GM23338 (cell line): ENCODE results near the gene CCDC149. TPM values are rescaled to one million over a fixed set of nuclear protein-coding genes. Genes with fewer than 3 reads are reported as not detected.

Source experiments
- ATAC-seq: fragments of 200-7000 bp; cut with Tn5 transposase; 3 replicates; pipeline ENCODE4 v1.9.1; 2020
- DNase-seq: peaks from one replicate; pipeline ENCODE4 v3.0.0-alpha.2; 2015; ENCODE audit warnings: low spot score
- H2AFZ ChIP-seq: fragments of 200-600 bp; sonication (generic); 2 replicates; pipeline ENCODE4 v1.8.0; 2016; ENCODE audit warnings: antibody characterized with exemption, mild to moderate bottlenecking, moderate library complexity
- H3F3A ChIP-seq: fragments of 200-600 bp; sonication (generic); replicated peaks from 2 replicates; pipeline ENCODE4 v1.8.0; 2017; ENCODE audit warnings: antibody characterized with exemption, mixed run types, low read depth
- H3K27ac ChIP-seq: fragments of 200-600 bp; sonication (generic); 2 replicates; pipeline ENCODE4 v1.6.1; 2016; ENCODE audit warnings: low read depth
- H3K27me3 ChIP-seq: fragments of 200-600 bp; sonication (generic); 2 replicates; pipeline ENCODE4 v1.8.0; 2016; ENCODE audit warnings: mild to moderate bottlenecking, mixed run types, moderate library complexity; ENCODE audit not compliant: insufficient read depth
- H3K36me3 ChIP-seq: fragments of 200-600 bp; sonication (generic); 2 replicates; pipeline ENCODE4 v1.8.0; 2016; ENCODE audit warnings: mild to moderate bottlenecking; ENCODE audit not compliant: insufficient read depth
- H3K4me1 ChIP-seq: fragments of 200-600 bp; sonication (generic); 2 replicates; pipeline ENCODE4 v1.8.0; 2016; ENCODE audit warnings: mild to moderate bottlenecking, moderate library complexity; ENCODE audit not compliant: insufficient read depth
- H3K4me2 ChIP-seq: fragments of 200-600 bp; sonication (generic); 2 replicates; pipeline ENCODE4 v1.7.1; 2017; ENCODE audit warnings: mixed run types
- H3K4me3 ChIP-seq: fragments of 200-600 bp; sonication (generic); 2 replicates; pipeline ENCODE4 v1.6.1; 2016; ENCODE audit warnings: mixed run types
- H3K79me2 ChIP-seq: fragments of 200-600 bp; sonication (generic); replicated peaks from 2 replicates; pipeline ENCODE4 v1.8.0; 2017; ENCODE audit warnings: mild to moderate bottlenecking; ENCODE audit not compliant: insufficient read depth
- H3K9me2 ChIP-seq: fragments of 200-600 bp; sonication (generic); 2 replicates; pipeline ENCODE4 v1.8.0; 2017; ENCODE audit not compliant: insufficient read depth
- H4K20me1 ChIP-seq: fragments of 200-600 bp; sonication (generic); replicated peaks from 2 replicates; pipeline ENCODE4 v1.8.0; 2017; ENCODE audit warnings: mild to moderate bottlenecking; ENCODE audit not compliant: insufficient read depth
- H3K27ac Mint-ChIP-seq: 2 replicates; pipeline ENCODE4 v1.8.0; 2020; ENCODE audit warnings: inconsistent platforms, mild to moderate bottlenecking, moderate library complexity, mixed read lengths
- H3K27me3 Mint-ChIP-seq: 3 replicates; pipeline ENCODE4 v1.8.0; 2022; ENCODE audit warnings: low read depth, mild to moderate bottlenecking, moderate library complexity, mixed read lengths, inconsistent platforms; ENCODE audit not compliant: insufficient read depth, poor library complexity
- H3K36me3 Mint-ChIP-seq: 3 replicates; pipeline ENCODE4 v1.8.0; 2021; ENCODE audit warnings: low read depth, mild to moderate bottlenecking, inconsistent platforms, moderate library complexity, mixed read lengths
- H3K4me1 Mint-ChIP-seq: 3 replicates; pipeline ENCODE4 v1.8.0; 2020; ENCODE audit warnings: mild to moderate bottlenecking, inconsistent platforms, mixed read lengths
- H3K4me3 Mint-ChIP-seq: 3 replicates; pipeline ENCODE4 v1.8.0; 2021; ENCODE audit warnings: moderate library complexity, mild to moderate bottlenecking, inconsistent platforms, mixed read lengths
- H3K9me3 Mint-ChIP-seq: 3 replicates; pipeline ENCODE4 v1.8.0; 2020; ENCODE audit warnings: moderate library complexity, mild to moderate bottlenecking, inconsistent platforms, mixed read lengths
- CREB1 ChIP-seq: fragments of 250-450 bp; sonication (Bioruptor Pico); IDR thresholded peaks from 2 replicates; pipeline ENCODE4 v1.5.0; 2020; ENCODE audit warnings: low read depth, mild to moderate bottlenecking, moderate library complexity
- EZH2 ChIP-seq: fragments of 200-600 bp; sonication (generic); IDR thresholded peaks from one replicate; pipeline ENCODE4 v1.8.0; 2017; ENCODE audit warnings: antibody characterized with exemption, mild to moderate bottlenecking, low read depth; ENCODE audit not compliant: unreplicated experiment
- JUNB ChIP-seq: IDR thresholded peaks from one replicate; pipeline ENCODE4 v1.6.1; 2016; ENCODE audit warnings: antibody characterized with exemption; ENCODE audit not compliant: unreplicated experiment
- STAT1 ChIP-seq: IDR thresholded peaks from one replicate; pipeline ENCODE4 v1.6.1; 2016; ENCODE audit warnings: antibody characterized with exemption; ENCODE audit not compliant: unreplicated experiment
- ZNF331 ChIP-seq: fragments of 250-450 bp; sonication (Bioruptor Pico); IDR thresholded peaks from 2 replicates; pipeline ENCODE4 v1.5.0; 2020; ENCODE audit warnings: low read depth, mild to moderate bottlenecking, moderate library complexity
- polyA plus RNA-seq: library from polyadenylated mRNA; unstranded; fragments of >200 nt; fragmentation: Nextera tagmentation; extraction: Ambion mirVana; gene quantifications from 2 replicates; pipeline ENCODE4 v1.2.1, GENCODE V29; 2016
- total RNA-seq: library from RNA; depleted of rRNA; stranded (reverse); fragments of >200 nt; shearing (Covaris generic); gene quantifications from 2 replicates; pipeline ENCODE4 v1.2.3, GENCODE V29; 2014
- TF ChIP-seq, protein P1 (sequence below): IDR thresholded peaks from one replicate; pipeline ENCODE4 v1.6.1; 2018; ENCODE audit warnings: antibody characterized with exemption; ENCODE audit not compliant: unreplicated experiment
- TF ChIP-seq, protein P2 (sequence below): IDR thresholded peaks from 2 replicates; pipeline ENCODE4 v1.6.1; 2016; ENCODE audit warnings: antibody characterized with exemption

CCDC149 gene
- total and polyA plus RNA-seq, 2 experiments from 2014 or later = 2.6 to 6.4 TPM

DNA sequence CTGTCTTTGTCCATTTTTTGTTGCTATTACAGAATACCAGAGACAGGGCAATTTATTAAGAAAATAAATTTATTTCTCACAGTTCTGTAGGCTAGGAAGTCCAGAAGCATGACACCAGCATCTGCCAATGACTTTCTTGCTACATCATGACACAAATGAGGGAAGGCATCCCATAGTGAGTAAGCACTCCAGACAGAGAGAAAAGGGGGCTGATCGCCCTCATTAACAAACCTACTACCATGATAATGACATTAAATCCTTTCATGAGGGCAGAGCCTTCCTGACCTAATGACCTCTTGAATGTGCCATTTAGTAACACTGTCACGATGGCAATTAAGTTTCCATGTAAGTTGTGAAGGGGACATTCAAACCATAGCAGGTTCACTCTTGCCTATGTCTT, 20.1 kb downstream of the CCDC149 start:
- H3K36me3 ChIP-seq = no peaks in the 10 kb centered on the region
- no peak overlapping the region for H3K27ac Mint-ChIP-seq
- H3K4me1 Mint-ChIP-seq = peaks cover 14% of the 10 kb centered on the region; the same call in 2 of the 3 replicates
- no peaks in the 10 kb centered on the region for H3K9me2 ChIP-seq
- no peak overlapping the region for H3K27ac ChIP-seq
- no peaks in the 10 kb centered on the region for H4K20me1 ChIP-seq
- H3F3A ChIP-seq = no peaks in the 10 kb centered on the region
- H3K79me2 ChIP-seq = no peaks in the 10 kb centered on the region
- no peaks in the 10 kb centered on the region for H3K27me3 ChIP-seq
- no peak overlapping the region; the same call in 1 of the 2 replicates for H3K4me2 ChIP-seq
- no peaks in the 10 kb centered on the region for H3K9me3 Mint-ChIP-seq
- peaks cover 4% of the 10 kb centered on the region for H3K27me3 Mint-ChIP-seq
- peaks cover 8% of the 10 kb centered on the region; the same call in 1 of the 2 replicates for H3K4me1 ChIP-seq
- no peak overlapping the region for H3K4me3 Mint-ChIP-seq
- peak; percentile 48; the same call in 2 of the 3 replicates for ATAC-seq
- H2AFZ ChIP-seq = no peak overlapping the region
- no peak for TF ChIP-seq ZNF331 (CRISPR knock-in tag)
- no peak overlapping the region for H3K4me3 ChIP-seq
- H3K36me3 Mint-ChIP-seq = no peaks in the 10 kb centered on the region
- peak; percentile 23 for DNase-seq

DNA sequence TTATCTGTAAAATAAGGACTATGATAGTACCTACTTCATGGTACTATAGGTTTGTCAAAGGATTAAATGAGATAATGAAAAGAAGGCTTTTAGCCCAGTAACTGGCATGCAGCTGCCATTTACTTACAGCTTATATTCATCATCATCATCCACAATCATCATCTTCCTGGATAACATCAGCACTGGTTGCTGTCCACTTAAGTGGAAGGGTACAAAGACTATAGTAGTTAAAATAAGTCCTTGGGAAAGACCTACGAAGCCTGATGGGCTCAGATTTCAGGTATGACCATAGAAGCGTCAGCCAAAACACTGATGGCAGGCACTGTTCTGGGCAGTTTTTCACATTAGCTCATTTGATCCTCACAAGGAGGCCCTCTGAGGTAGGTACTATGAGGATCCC, 20.6 kb downstream of the CCDC149 start:
- TF ChIP-seq, protein P1, sequence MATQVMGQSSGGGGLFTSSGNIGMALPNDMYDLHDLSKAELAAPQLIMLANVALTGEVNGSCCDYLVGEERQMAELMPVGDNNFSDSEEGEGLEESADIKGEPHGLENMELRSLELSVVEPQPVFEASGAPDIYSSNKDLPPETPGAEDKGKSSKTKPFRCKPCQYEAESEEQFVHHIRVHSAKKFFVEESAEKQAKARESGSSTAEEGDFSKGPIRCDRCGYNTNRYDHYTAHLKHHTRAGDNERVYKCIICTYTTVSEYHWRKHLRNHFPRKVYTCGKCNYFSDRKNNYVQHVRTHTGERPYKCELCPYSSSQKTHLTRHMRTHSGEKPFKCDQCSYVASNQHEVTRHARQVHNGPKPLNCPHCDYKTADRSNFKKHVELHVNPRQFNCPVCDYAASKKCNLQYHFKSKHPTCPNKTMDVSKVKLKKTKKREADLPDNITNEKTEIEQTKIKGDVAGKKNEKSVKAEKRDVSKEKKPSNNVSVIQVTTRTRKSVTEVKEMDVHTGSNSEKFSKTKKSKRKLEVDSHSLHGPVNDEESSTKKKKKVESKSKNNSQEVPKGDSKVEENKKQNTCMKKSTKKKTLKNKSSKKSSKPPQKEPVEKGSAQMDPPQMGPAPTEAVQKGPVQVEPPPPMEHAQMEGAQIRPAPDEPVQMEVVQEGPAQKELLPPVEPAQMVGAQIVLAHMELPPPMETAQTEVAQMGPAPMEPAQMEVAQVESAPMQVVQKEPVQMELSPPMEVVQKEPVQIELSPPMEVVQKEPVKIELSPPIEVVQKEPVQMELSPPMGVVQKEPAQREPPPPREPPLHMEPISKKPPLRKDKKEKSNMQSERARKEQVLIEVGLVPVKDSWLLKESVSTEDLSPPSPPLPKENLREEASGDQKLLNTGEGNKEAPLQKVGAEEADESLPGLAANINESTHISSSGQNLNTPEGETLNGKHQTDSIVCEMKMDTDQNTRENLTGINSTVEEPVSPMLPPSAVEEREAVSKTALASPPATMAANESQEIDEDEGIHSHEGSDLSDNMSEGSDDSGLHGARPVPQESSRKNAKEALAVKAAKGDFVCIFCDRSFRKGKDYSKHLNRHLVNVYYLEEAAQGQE = peak; percentile 39
- TF ChIP-seq EZH2 = no peak
- Histone ChIP-seq H3K79me2 (no peaks in the 10 kb centered on the region), H3K4me3 (no peak overlapping the region), H3K27ac (no peak overlapping the region), H3K4me2 (no peak overlapping the region), H4K20me1 (no peaks in the 10 kb centered on the region), H3F3A (no peaks in the 10 kb centered on the region), H2AFZ (no peak overlapping the region), H3K4me1 (peaks cover 8% of the 10 kb centered on the region; the same call in 1 of the 2 replicates), H3K36me3 (no peaks in the 10 kb centered on the region), H3K27me3 (no peaks in the 10 kb centered on the region), H3K9me2 (no peaks in the 10 kb centered on the region)
- Mint-ChIP-seq H3K27me3 (peaks cover 6% of the 10 kb centered on the region), H3K36me3 (no peaks in the 10 kb centered on the region), H3K4me3 (no peak overlapping the region), H3K4me1 (peaks cover 19% of the 10 kb centered on the region; the same call in 2 of the 3 replicates), H3K9me3 (no peaks in the 10 kb centered on the region), H3K27ac (no peak overlapping the region)
- no peak for ATAC-seq
- DNase-seq = no peak

DNA sequence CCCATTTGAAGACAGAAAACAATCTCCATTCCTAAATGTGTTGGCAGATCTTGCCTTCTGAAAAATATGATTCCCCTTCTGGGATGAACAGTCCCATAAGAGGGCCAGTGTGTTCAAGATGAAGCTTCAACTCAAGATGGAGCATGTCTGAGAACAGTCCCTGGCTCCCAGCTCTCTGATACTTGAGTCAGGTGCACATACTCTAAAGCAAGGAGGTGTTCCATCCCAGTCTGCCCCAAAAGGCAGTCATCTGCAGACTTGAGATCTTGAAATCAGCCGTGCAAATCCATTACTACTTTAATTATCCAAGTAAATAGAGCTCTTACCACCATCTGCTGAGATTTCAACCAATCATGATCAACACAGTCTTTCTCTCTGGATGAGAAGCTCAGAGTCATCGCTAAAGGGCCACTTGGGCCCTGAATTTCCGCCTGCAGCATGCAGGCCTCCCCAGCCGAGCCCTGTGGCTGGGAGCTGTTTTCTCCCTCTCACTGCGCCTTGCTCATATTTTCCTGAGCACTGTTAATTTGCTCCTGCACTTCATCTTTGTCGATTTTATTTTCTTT, 22.2 kb downstream of the CCDC149 start:
- no peaks in the 10 kb centered on the region for H3K9me2 ChIP-seq
- H3K4me3 ChIP-seq = no peak overlapping the region
- Mint-ChIP-seq H3K27ac (no peak overlapping the region), H3K4me3 (no peak overlapping the region), H3K4me1 (peaks cover 17% of the 10 kb centered on the region; the same call in 2 of the 3 replicates), H3K27me3 (peaks cover 6% of the 10 kb centered on the region), H3K36me3 (no peaks in the 10 kb centered on the region), H3K9me3 (no peaks in the 10 kb centered on the region)
- no peaks in the 10 kb centered on the region for H3K79me2 ChIP-seq
- ATAC-seq (no peak), DNase-seq (no peak)
- no peaks in the 10 kb centered on the region for H3F3A ChIP-seq
- H3K27ac ChIP-seq = no peak overlapping the region
- H3K4me2 ChIP-seq = no peak overlapping the region
- peaks cover 8% of the 10 kb centered on the region; the same call in 1 of the 2 replicates for H3K4me1 ChIP-seq
- no peak overlapping the region for H2AFZ ChIP-seq
- H3K36me3 ChIP-seq = no peaks in the 10 kb centered on the region
- H4K20me1 ChIP-seq = no peaks in the 10 kb centered on the region
- H3K27me3 ChIP-seq = no peaks in the 10 kb centered on the region
- TF ChIP-seq, protein P2, sequence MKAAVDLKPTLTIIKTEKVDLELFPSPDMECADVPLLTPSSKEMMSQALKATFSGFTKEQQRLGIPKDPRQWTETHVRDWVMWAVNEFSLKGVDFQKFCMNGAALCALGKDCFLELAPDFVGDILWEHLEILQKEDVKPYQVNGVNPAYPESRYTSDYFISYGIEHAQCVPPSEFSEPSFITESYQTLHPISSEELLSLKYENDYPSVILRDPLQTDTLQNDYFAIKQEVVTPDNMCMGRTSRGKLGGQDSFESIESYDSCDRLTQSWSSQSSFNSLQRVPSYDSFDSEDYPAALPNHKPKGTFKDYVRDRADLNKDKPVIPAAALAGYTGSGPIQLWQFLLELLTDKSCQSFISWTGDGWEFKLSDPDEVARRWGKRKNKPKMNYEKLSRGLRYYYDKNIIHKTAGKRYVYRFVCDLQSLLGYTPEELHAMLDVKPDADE = no peak
- no peak for TF ChIP-seq JUNB
- TF ChIP-seq, protein P1 = no peak
- TF ChIP-seq CREB1 (CRISPR knock-in tag) = no peak
- TF ChIP-seq STAT1 = no peak
- no peak for TF ChIP-seq EZH2
- no peak for TF ChIP-seq ZNF331 (CRISPR knock-in tag)
